ENCODE results near the gene PES1. TPM values are rescaled to one million over a fixed set of nuclear protein-coding genes. Genes with fewer than 3 reads are reported as not detected.

PES1 gene
- 10 to 100 TPM; 22.8 to 94.5 (median 38.7) TPM for total RNA-seq
- 10 to 100 TPM; 46.2 to 63.1 (median 48.0) TPM for polyA plus RNA-seq
- long read RNA-seq, donor 1, partial matches to known transcripts = 0 of 3 reads
- long read RNA-seq, donor 1, other reads (novel, unspliced or antisense) = 0 of 3 reads
- long read RNA-seq, donor 2, transcript PES1-202 (15 exons, 2,295 nt) = major isoform, 7 of 9 reads
- long read RNA-seq, donor 2, partial matches to known transcripts = 0 of 9 reads
- long read RNA-seq, donor 2, other reads (novel, unspliced or antisense) = 0 of 9 reads
- long read RNA-seq, donor 3, partial matches to known transcripts = 0 of 1 reads
- long read RNA-seq, donor 3, other reads (novel, unspliced or antisense) = 0 of 1 reads
- long read RNA-seq, donor 4 = 0 reads
- long read RNA-seq, donor 5, partial matches to known transcripts = 0 of 3 reads
- long read RNA-seq, donor 5, other reads (novel, unspliced or antisense) = 0 of 3 reads
- long read RNA-seq, donor 6, transcript PES1-202 (15 exons, 2,295 nt) = major isoform, 16 of 17 reads
- long read RNA-seq, donor 6, partial matches to known transcripts = 0 of 17 reads
- long read RNA-seq, donor 6, other reads (novel, unspliced or antisense) = 0 of 17 reads
- long read RNA-seq, donor 7, transcript PES1-202 (15 exons, 2,295 nt) = major isoform, 6 of 14 reads
- long read RNA-seq, donor 7, partial matches to known transcripts = 0 of 14 reads
- long read RNA-seq, donor 7, other reads (novel, unspliced or antisense) = 5 of 14 reads
- long read RNA-seq, donor 8, partial matches to known transcripts = 0 of 5 reads
- long read RNA-seq, donor 8, other reads (novel, unspliced or antisense) = 0 of 5 reads
- long read RNA-seq, donor 9, partial matches to known transcripts = 0 of 3 reads
- long read RNA-seq, donor 9, other reads (novel, unspliced or antisense) = 0 of 3 reads
- long read RNA-seq, donor 10, partial matches to known transcripts = 0 of 2 reads
- long read RNA-seq, donor 10, other reads (novel, unspliced or antisense) = 0 of 2 reads

- Histone ChIP-seq H3K27me3 (no peaks in the 10 kb centered on the region), H3K36me3 (peaks cover 24 to 30% (median 30%) of the 10 kb centered on the region in 4 donors), H3K27ac (peak within 1 kb of the TSS; percentile 67 to 86 (median 81)), H3K9me3 (no peaks in the 10 kb centered on the region), H3K4me3 (peak within 1 kb of the TSS; percentile 86 to 93 (median 90)), H3K4me1 (peaks cover 28 to 45% (median 43%) of the 10 kb centered on the region in 4 donors)
- TF ChIP-seq EP300 (IDR thresholded peaks at IDR 0.05) (no peak), POLR2AphosphoS5 (IDR thresholded peaks at IDR 0.05) (peak in 2 of 3 donors; percentile 91 to 96), POLR2A (IDR thresholded peaks at IDR 0.05) (no peak)
- DNase-seq = peak; percentile 95 to 100
- WGBS, 5 donors = 0 to 1% (median 1%) methylated on average over 34 to 49 of the region's 49 CpGs
- intact Hi-C loops (cut with DNase I; ENCODE audit: low total_unique reads) = no loop called here
Measured at GRCh38 chr22:30591588-30592359, at the start of gene PES1. PES1 (minus strand) TSS chr22:30591910; CDS start chr22:30591833, 77 bp downstream.

- TF ChIP-seq POLR2AphosphoS5 (IDR thresholded peaks at IDR 0.05) = no peak
- TF ChIP-seq EP300 (IDR thresholded peaks at IDR 0.05) = no peak
- TF ChIP-seq, protein P1, sequence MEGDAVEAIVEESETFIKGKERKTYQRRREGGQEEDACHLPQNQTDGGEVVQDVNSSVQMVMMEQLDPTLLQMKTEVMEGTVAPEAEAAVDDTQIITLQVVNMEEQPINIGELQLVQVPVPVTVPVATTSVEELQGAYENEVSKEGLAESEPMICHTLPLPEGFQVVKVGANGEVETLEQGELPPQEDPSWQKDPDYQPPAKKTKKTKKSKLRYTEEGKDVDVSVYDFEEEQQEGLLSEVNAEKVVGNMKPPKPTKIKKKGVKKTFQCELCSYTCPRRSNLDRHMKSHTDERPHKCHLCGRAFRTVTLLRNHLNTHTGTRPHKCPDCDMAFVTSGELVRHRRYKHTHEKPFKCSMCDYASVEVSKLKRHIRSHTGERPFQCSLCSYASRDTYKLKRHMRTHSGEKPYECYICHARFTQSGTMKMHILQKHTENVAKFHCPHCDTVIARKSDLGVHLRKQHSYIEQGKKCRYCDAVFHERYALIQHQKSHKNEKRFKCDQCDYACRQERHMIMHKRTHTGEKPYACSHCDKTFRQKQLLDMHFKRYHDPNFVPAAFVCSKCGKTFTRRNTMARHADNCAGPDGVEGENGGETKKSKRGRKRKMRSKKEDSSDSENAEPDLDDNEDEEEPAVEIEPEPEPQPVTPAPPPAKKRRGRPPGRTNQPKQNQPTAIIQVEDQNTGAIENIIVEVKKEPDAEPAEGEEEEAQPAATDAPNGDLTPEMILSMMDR (IDR thresholded peaks at IDR 0.05) = no peak
- no peak for TF ChIP-seq POLR2A (IDR thresholded peaks at IDR 0.05)
- H3K36me3 ChIP-seq = no peaks in the 10 kb centered on the region
- DNase-seq = no peak
- no peak overlapping the region for H3K4me3 ChIP-seq
- H3K9me3 ChIP-seq = no peaks in the 10 kb centered on the region
- intact Hi-C loops (cut with DNase I; ENCODE audit: low total_unique reads) = no loop called here
- peaks cover 14 to 37% (median 28%) of the 10 kb centered on the region in 4 donors for H3K4me1 ChIP-seq
- WGBS, 5 donors = 84 to 98% (median 89%) methylated on average over 3 to 4 of the region's 4 CpGs
- H3K27me3 ChIP-seq = no peaks in the 10 kb centered on the region
- no peak overlapping the region for H3K27ac ChIP-seq
Measured at GRCh38 chr22:30640839-30641430, 49.2 kb upstream of the PES1 start.

GRCh38 chr22:30640361-30640760, 48.7 kb upstream of the PES1 start:
- no peak for TF ChIP-seq POLR2AphosphoS5 (IDR thresholded peaks at IDR 0.05)
- no peak for TF ChIP-seq EP300 (IDR thresholded peaks at IDR 0.05)
- no peak for TF ChIP-seq POLR2A (IDR thresholded peaks at IDR 0.05)
- TF ChIP-seq, protein P1 (IDR thresholded peaks at IDR 0.05) = no peak
- 90 to 98% (median 97%) methylated on average over 4 of the region's 4 CpGs for WGBS, 5 donors

GRCh38 chr22:30637701-30638114, 46.0 kb upstream of the PES1 start:
- H3K27ac ChIP-seq = no peak overlapping the region
- WGBS, 5 donors = 20 to 59% (median 33%) methylated on average over 1 of the region's 1 CpG
- no peaks in the 10 kb centered on the region for H3K36me3 ChIP-seq
- intact Hi-C loops (cut with DNase I; ENCODE audit: low total_unique reads) = no loop called here
- no peak for DNase-seq
- H3K9me3 ChIP-seq = no peaks in the 10 kb centered on the region
- no peaks in the 10 kb centered on the region for H3K27me3 ChIP-seq
- H3K4me1 ChIP-seq = peaks cover 26 to 49% (median 39%) of the 10 kb centered on the region in 4 donors
- TF ChIP-seq POLR2A (IDR thresholded peaks at IDR 0.05) = no peak
- H3K4me3 ChIP-seq = peak overlapping the region in 2 of 4 donors; percentile 59 to 60

More at GRCh38 chr22:30640361-30640760, 48.7 kb upstream of the PES1 start:
- DNase-seq = no peak
- intact Hi-C loops (cut with DNase I; ENCODE audit: low total_unique reads) = no loop called here
- Histone ChIP-seq H3K36me3 (no peaks in the 10 kb centered on the region), H3K9me3 (no peaks in the 10 kb centered on the region), H3K4me1 (peaks cover 16 to 42% (median 31%) of the 10 kb centered on the region in 4 donors), H3K4me3 (no peak overlapping the region), H3K27me3 (no peaks in the 10 kb centered on the region), H3K27ac (no peak overlapping the region)
